Calu3 (cell line): ENCODE measurements around the gene ACTG2. TPM values are rescaled to one million over a fixed set of nuclear protein-coding genes. Genes with fewer than 3 reads are reported as not detected.

Source experiments
- BruUV-seq: library from RNA; stranded (reverse); fragments of 400-500 nt; replicated peaks from 2 replicates; lab custom pipeline; 2021; lab: Mats Ljungman, UMichigan
- CTCF ChIA-PET: fragments of 300-600 bp; sonication (Branson Sonifier 250); formaldehyde crosslinking; loops from one replicate; lab custom pipeline; 2022; ENCODE audit warnings: antibody characterized with exemption; lab: Charles Lee
- DNase-seq: peaks from one replicate; pipeline ENCODE4 v3.0.0; 2022
- H3K27ac Mint-ChIP-seq: one replicate; pipeline ENCODE4 v1.8.0; 2022; ENCODE audit warnings: mixed read lengths; ENCODE audit not compliant: unreplicated experiment
- H3K27me3 Mint-ChIP-seq: one replicate; pipeline ENCODE4 v1.8.0; 2022; ENCODE audit warnings: mixed read lengths; ENCODE audit not compliant: unreplicated experiment
- H3K36me3 Mint-ChIP-seq: one replicate; pipeline ENCODE4 v1.8.0; 2022; ENCODE audit warnings: mild to moderate bottlenecking, moderate library complexity, mixed read lengths; ENCODE audit not compliant: insufficient read depth, unreplicated experiment
- H3K4me1 Mint-ChIP-seq: one replicate; pipeline ENCODE4 v1.8.0; 2022; ENCODE audit warnings: mild to moderate bottlenecking, low read depth, mixed read lengths; ENCODE audit not compliant: unreplicated experiment
- H3K4me3 Mint-ChIP-seq: one replicate; pipeline ENCODE4 v1.8.0; 2022; ENCODE audit warnings: mild to moderate bottlenecking, low read depth, moderate library complexity, mixed read lengths; ENCODE audit not compliant: unreplicated experiment
- H3K9me3 Mint-ChIP-seq: one replicate; pipeline ENCODE4 v1.8.0; 2022; ENCODE audit warnings: low read depth, mixed read lengths; ENCODE audit not compliant: unreplicated experiment
- intact Hi-C: fragments of 100-400 bp; cut with micrococcal nuclease; formaldehyde crosslinking; loops from one replicate; pipeline ENCODE4 v1.10.0; 2022; ENCODE audit not compliant: unreplicated experiment
- total RNA-seq: library from RNA; stranded (reverse); gene quantifications from 2 replicates; pipeline ENCODE4 v1.2.3, GENCODE V29; 2022
- TF ChIP-seq, protein P1 (sequence below): fragments of 200-600 bp; IDR thresholded peaks from one replicate; pipeline ENCODE4 v1.8.0; 2022; ENCODE audit warnings: antibody characterized with exemption; ENCODE audit not compliant: unreplicated experiment

ACTG2 gene
- total RNA-seq, 1 experiment from 2014 or later, result not detected

DNA sequence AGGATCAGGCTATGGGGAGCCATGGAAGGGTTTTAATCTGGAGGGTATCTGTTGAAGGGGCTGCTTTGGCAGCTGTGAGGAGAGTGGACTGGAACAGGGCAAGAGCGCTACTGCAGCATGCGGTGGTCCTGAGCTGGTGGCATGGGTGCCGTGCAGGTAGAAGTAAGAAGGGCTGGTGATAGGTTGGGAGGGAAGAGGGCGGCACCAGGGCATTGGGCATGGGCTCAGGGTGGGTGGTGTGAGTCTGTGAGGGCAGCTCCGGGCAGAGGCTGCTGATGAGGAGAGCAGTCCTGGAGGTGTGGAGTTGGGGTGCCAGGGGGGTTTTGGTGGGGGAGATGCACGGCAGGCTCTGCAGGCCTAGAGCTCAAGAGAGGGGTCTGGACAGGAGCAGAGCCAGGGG is 2.1 kb downstream of the ACTG2 start:
- Mint-ChIP-seq H3K4me1 (peaks cover 7% of the 10 kb centered on the region), H3K9me3 (no peaks in the 10 kb centered on the region), H3K4me3 (no peak overlapping the region), H3K27ac (no peak overlapping the region), H3K27me3 (peaks cover 12% of the 10 kb centered on the region), H3K36me3 (no peaks in the 10 kb centered on the region)
- no peak for DNase-seq
- no TSS peak for BruUV-seq
- TF ChIP-seq, protein P1, sequence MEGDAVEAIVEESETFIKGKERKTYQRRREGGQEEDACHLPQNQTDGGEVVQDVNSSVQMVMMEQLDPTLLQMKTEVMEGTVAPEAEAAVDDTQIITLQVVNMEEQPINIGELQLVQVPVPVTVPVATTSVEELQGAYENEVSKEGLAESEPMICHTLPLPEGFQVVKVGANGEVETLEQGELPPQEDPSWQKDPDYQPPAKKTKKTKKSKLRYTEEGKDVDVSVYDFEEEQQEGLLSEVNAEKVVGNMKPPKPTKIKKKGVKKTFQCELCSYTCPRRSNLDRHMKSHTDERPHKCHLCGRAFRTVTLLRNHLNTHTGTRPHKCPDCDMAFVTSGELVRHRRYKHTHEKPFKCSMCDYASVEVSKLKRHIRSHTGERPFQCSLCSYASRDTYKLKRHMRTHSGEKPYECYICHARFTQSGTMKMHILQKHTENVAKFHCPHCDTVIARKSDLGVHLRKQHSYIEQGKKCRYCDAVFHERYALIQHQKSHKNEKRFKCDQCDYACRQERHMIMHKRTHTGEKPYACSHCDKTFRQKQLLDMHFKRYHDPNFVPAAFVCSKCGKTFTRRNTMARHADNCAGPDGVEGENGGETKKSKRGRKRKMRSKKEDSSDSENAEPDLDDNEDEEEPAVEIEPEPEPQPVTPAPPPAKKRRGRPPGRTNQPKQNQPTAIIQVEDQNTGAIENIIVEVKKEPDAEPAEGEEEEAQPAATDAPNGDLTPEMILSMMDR, result no peak
- CTCF ChIA-PET, result no interaction called here
- intact Hi-C loops, result no loop called here

DNA sequence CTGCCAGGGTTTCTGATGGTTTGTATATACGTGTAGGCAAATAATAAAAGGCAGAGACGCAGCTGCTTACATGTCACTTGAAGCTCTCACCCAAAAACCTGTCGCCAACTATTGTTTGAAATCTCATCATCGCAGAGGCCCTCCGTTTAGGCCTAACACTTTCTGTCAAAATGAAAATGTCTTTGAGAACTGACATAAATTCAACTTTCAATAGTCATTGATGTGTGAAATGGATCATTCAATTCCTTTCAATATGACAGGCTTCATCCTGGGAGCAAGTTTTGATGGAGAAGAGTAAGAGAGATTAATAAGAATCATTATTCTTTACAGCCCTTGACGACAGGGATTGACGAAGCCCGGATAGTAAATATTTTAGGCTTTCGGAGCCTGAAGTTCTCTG is 2.7 kb downstream of the ACTG2 start:
- Mint-ChIP-seq H3K27me3 (peaks cover 12% of the 10 kb centered on the region), H3K36me3 (no peaks in the 10 kb centered on the region), H3K4me1 (peaks cover 7% of the 10 kb centered on the region), H3K4me3 (no peak overlapping the region), H3K9me3 (no peaks in the 10 kb centered on the region), H3K27ac (no peak overlapping the region)
- CTCF ChIA-PET, result no interaction called here
- no peak for DNase-seq
- intact Hi-C loops, result no loop called here
- TF ChIP-seq, protein P1, result no peak
- no TSS peak for BruUV-seq

DNA sequence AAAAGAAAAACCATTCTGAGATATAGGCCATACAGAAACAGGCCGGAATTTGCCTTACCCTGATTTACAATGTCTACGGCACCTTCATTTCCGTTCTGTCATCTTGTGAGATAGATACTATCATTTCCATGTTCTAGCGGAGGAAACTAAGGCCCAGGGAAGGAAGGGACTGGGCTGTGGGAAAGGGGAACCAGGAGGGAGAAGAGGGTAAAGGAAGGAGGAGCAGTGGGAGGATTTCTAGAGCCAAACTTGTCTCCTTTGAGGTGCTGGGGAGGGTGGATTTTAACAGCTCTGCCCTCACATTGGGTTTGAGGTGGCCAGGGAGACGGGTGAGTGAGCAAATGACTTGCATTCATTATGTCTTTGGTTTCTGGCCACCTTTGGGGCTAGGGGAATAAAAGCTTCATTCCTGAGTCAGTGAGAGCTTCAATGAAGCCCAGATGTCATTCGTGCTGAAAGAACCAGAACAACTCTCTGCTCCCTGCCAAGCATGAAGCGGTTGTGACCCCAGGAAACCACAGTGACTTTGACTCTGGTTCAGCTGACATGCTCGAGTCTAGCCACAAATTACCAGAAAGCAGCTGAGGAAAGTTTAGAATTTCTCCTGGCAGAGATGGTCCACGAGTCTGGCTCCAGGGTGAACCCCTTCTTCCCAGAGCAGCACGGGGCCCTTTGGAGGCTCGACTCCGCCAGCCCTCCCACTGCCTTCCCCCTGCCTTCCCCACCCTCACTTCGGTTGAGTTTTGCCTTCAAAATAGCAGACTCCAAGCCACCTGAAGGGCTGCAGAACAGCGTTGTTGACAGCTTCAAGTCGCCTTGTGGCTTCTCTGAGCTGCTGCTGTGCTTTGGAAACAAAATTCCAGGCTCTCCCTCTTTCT is 3.8 kb downstream of the ACTG2 start:
- Mint-ChIP-seq H3K27ac (no peak overlapping the region), H3K4me1 (peaks cover 7% of the 10 kb centered on the region), H3K4me3 (no peak overlapping the region), H3K36me3 (no peaks in the 10 kb centered on the region), H3K27me3 (peaks cover 7% of the 10 kb centered on the region), H3K9me3 (no peaks in the 10 kb centered on the region)
- CTCF ChIA-PET, result interaction anchor here (0.7 kb wide), 1 partner anchor 473 kb away, joined by 3 read pairs; no protein-coding TSS in a partner anchor
- no peak for DNase-seq
- intact Hi-C loops, result no loop called here
- TF ChIP-seq, protein P1, result no peak
- BruUV-seq, result no TSS peak

DNA sequence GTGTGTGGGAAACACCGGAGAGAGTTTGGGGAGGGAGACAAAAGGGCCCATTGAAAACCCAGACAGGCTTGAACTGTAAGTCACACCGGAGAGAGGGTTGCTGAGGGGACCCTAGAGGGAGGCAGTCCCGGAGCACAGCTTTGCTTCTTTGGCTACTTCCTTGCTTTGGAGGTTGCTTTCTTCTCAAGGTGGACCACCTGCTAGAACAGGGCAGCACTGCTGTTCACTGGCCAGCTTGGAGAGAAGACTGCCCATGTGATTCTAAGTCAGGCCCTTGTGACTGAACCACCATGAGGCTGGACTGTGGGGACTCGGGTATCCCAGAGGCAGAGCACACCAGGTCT is 4.4 kb downstream of the ACTG2 start:
- BruUV-seq, result no TSS peak
- H3K27ac Mint-ChIP-seq, result no peak overlapping the region
- H3K36me3 Mint-ChIP-seq, result no peaks in the 10 kb centered on the region
- TF ChIP-seq, protein P1, result no peak
- peaks cover 11% of the 10 kb centered on the region for H3K27me3 Mint-ChIP-seq
- CTCF ChIA-PET, result no interaction called here
- H3K4me3 Mint-ChIP-seq, result no peak overlapping the region
- intact Hi-C loops, result no loop called here
- DNase-seq, result no peak
- no peaks in the 10 kb centered on the region for H3K9me3 Mint-ChIP-seq
- H3K4me1 Mint-ChIP-seq, result peaks cover 7% of the 10 kb centered on the region
